Calu3 (cell line): ENCODE measurements around the gene DCC. TPM values are rescaled to one million over a fixed set of nuclear protein-coding genes. Genes with fewer than 3 reads are reported as not detected.

Experiments used
- BruUV-seq: library from RNA; stranded (reverse); fragments of 400-500 nt; replicated peaks from 2 replicates; lab custom pipeline; 2021; lab: Mats Ljungman, UMichigan
- CTCF ChIA-PET: fragments of 300-600 bp; sonication (Branson Sonifier 250); formaldehyde crosslinking; loops from one replicate; lab custom pipeline; 2022; ENCODE audit warnings: antibody characterized with exemption; lab: Charles Lee
- DNase-seq: peaks from one replicate; pipeline ENCODE4 v3.0.0; 2022
- H3K27ac Mint-ChIP-seq: one replicate; pipeline ENCODE4 v1.8.0; 2022; ENCODE audit warnings: mixed read lengths; ENCODE audit not compliant: unreplicated experiment
- H3K27me3 Mint-ChIP-seq: one replicate; pipeline ENCODE4 v1.8.0; 2022; ENCODE audit warnings: mixed read lengths; ENCODE audit not compliant: unreplicated experiment
- H3K36me3 Mint-ChIP-seq: one replicate; pipeline ENCODE4 v1.8.0; 2022; ENCODE audit warnings: mild to moderate bottlenecking, moderate library complexity, mixed read lengths; ENCODE audit not compliant: insufficient read depth, unreplicated experiment
- H3K4me1 Mint-ChIP-seq: one replicate; pipeline ENCODE4 v1.8.0; 2022; ENCODE audit warnings: mild to moderate bottlenecking, low read depth, mixed read lengths; ENCODE audit not compliant: unreplicated experiment
- H3K4me3 Mint-ChIP-seq: one replicate; pipeline ENCODE4 v1.8.0; 2022; ENCODE audit warnings: mild to moderate bottlenecking, low read depth, moderate library complexity, mixed read lengths; ENCODE audit not compliant: unreplicated experiment
- H3K9me3 Mint-ChIP-seq: one replicate; pipeline ENCODE4 v1.8.0; 2022; ENCODE audit warnings: low read depth, mixed read lengths; ENCODE audit not compliant: unreplicated experiment
- intact Hi-C: fragments of 100-400 bp; cut with micrococcal nuclease; formaldehyde crosslinking; loops from one replicate; pipeline ENCODE4 v1.10.0; 2022; ENCODE audit not compliant: unreplicated experiment
- total RNA-seq: library from RNA; stranded (reverse); gene quantifications from 2 replicates; pipeline ENCODE4 v1.2.3, GENCODE V29; 2022
- TF ChIP-seq, protein P1 (sequence below): fragments of 200-600 bp; IDR thresholded peaks from one replicate; pipeline ENCODE4 v1.8.0; 2022; ENCODE audit warnings: antibody characterized with exemption; ENCODE audit not compliant: unreplicated experiment

The DCC gene
- total RNA-seq, 1 experiment from 2014 or later, result not detected

DNA sequence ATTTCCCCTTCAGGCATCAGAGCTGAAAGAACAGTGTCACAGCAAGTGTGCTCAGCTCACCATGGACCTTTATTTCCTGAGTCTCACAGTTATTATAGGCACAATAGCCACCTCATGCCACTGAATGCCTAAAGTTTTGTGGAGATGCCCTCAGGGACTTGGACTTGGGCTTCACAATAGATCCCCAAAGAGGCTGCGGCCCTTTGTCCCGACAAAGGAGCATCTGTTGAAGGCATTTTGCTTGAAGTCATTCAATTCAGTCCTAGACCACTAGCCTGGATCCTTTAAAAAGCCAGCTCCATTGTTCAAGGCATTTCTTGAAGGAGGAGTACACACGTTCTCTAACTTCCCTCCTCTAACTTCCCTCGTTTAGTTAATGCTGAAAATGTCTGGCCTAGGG is 125.4 kb downstream of the DCC start:
- Mint-ChIP-seq H3K36me3 (no peaks in the 10 kb centered on the region), H3K4me1 (no peaks in the 10 kb centered on the region), H3K27me3 (peaks cover 17% of the 10 kb centered on the region), H3K4me3 (no peak overlapping the region), H3K27ac (no peak overlapping the region), H3K9me3 (no peaks in the 10 kb centered on the region)
- intact Hi-C loops, result no loop called here
- DNase-seq, result no peak
- TF ChIP-seq, protein P1, sequence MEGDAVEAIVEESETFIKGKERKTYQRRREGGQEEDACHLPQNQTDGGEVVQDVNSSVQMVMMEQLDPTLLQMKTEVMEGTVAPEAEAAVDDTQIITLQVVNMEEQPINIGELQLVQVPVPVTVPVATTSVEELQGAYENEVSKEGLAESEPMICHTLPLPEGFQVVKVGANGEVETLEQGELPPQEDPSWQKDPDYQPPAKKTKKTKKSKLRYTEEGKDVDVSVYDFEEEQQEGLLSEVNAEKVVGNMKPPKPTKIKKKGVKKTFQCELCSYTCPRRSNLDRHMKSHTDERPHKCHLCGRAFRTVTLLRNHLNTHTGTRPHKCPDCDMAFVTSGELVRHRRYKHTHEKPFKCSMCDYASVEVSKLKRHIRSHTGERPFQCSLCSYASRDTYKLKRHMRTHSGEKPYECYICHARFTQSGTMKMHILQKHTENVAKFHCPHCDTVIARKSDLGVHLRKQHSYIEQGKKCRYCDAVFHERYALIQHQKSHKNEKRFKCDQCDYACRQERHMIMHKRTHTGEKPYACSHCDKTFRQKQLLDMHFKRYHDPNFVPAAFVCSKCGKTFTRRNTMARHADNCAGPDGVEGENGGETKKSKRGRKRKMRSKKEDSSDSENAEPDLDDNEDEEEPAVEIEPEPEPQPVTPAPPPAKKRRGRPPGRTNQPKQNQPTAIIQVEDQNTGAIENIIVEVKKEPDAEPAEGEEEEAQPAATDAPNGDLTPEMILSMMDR, result no peak
- no TSS peak for BruUV-seq
- CTCF ChIA-PET, result interaction anchor here (0.6 kb wide), 1 partner anchor 307 kb away, joined by 3 read pairs; no protein-coding TSS in a partner anchor

GRCh38 chr18:52468496-52468895 is 128.5 kb downstream of the DCC start:
- no peaks in the 10 kb centered on the region for H3K36me3 Mint-ChIP-seq
- no peaks in the 10 kb centered on the region for H3K4me1 Mint-ChIP-seq
- H3K27me3 Mint-ChIP-seq, result peaks cover 41% of the 10 kb centered on the region
- no peak overlapping the region for H3K27ac Mint-ChIP-seq
- no peaks in the 10 kb centered on the region for H3K9me3 Mint-ChIP-seq
- TF ChIP-seq, protein P1, result no peak
- intact Hi-C loops, result no loop called here
- BruUV-seq, result no TSS peak
- no peak for DNase-seq
- CTCF ChIA-PET, result no interaction called here
- no peak overlapping the region for H3K4me3 Mint-ChIP-seq

DNA sequence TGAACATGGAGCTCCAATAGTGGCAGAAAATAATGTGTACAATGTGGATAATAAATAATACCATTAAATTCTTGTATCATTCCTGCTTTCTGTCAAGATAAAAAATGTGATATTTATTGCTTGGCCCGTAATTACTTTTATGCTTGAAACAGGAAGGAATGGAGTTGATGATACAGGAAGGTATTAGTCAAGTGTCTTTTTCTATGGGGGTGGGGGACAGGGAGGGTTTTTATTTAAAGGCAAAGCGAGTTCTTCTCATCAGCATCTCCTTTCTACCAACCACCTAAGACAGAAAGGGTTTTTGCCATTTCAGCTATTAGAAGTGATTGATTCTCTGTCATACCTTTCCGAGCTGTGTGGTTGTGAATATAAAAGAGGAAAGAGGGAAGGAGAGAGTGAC is 135.3 kb downstream of the DCC start:
- no peaks in the 10 kb centered on the region for H3K36me3 Mint-ChIP-seq
- CTCF ChIA-PET, result interaction anchor here (0.5 kb wide), 1 partner anchor 167 kb away, joined by 3 read pairs; no protein-coding TSS in a partner anchor
- no peaks in the 10 kb centered on the region for H3K9me3 Mint-ChIP-seq
- TF ChIP-seq, protein P1, result no peak
- no peaks in the 10 kb centered on the region for H3K4me1 Mint-ChIP-seq
- H3K4me3 Mint-ChIP-seq, result no peak overlapping the region
- peaks cover 85% of the 10 kb centered on the region for H3K27me3 Mint-ChIP-seq
- no TSS peak for BruUV-seq
- H3K27ac Mint-ChIP-seq, result no peak overlapping the region
- no peak for DNase-seq
- intact Hi-C loops, result no loop called here

GRCh38 chr18:52481116-52481515 is 141.1 kb downstream of the DCC start:
- TF ChIP-seq, protein P1, result no peak
- H3K4me1 Mint-ChIP-seq, result no peaks in the 10 kb centered on the region
- CTCF ChIA-PET, result no interaction called here
- DNase-seq, result no peak
- H3K36me3 Mint-ChIP-seq, result no peaks in the 10 kb centered on the region
- intact Hi-C loops, result loop anchor here (10.0 kb wide), 1 partner anchor 194 kb away; no protein-coding TSS in a partner anchor
- no TSS peak for BruUV-seq
- no peak overlapping the region for H3K27ac Mint-ChIP-seq
- peaks cover 3% of the 10 kb centered on the region for H3K9me3 Mint-ChIP-seq
- no peak overlapping the region for H3K4me3 Mint-ChIP-seq
- peaks cover 65% of the 10 kb centered on the region for H3K27me3 Mint-ChIP-seq
